Non-pigmented ciliary epithelial cell (primary cell): ENCODE results near the gene IZUMO1.
A peak's percentile ranks its signal among the peaks of the same experiment; 100 is the strongest.
"Not testable (repeated sequence)": the region's sequence is repeated elsewhere in the genome, so short reads cannot be mapped to it uniquely, and the experiment has no call there.

Experiments used
- DNase-seq: peaks from one replicate; pipeline ENCODE4 v3.0.0-alpha.2; 2010; ENCODE audit warnings: low read depth

IZUMO1 gene

DNA sequence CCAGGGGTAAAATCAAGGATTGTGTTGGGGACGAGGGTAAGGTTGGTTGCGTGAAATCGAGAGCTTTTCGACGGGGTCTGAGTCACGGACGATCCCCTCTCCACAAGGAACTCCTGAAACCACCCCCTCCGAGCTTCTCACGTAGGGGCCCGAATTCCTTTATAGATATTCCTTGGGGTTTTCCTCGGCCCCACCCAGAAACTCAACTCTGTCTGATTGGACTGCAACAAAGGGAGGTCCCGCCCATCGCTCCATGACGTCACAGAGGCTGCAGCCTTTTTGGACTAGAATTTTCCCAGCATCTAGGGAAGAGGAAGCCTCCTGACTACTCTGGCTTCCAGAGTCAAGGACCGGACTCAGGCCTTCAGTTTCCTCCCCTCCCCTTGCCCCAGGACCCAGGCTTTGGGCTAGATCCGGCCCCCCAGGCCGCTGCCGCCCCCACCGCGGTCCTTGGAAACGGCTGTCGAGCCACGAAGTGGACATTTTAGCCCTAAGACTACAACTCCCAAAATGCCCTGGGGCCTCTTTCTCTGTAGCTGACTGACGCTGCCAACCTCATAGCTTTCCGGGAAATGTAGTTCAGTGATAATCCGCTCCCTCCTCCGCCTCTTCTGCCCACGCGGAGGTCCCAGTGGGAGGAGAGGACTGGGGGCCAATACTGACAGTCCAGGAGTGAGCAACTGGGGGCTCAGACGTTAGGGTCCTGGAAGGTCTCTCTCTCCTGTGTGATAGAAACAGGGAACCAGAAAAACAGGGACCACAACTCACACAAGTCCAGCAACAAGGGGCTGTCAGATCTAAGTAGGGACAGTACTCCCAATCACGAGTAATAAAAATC lies at the start of gene IZUMO1:
Gene IZUMO1 (minus strand): TSS at position 172 of the 838 bp plus-strand sequence. CDS start 1,050 bp downstream, outside the sequence.
- DNase-seq: peak; percentile 70

DNA sequence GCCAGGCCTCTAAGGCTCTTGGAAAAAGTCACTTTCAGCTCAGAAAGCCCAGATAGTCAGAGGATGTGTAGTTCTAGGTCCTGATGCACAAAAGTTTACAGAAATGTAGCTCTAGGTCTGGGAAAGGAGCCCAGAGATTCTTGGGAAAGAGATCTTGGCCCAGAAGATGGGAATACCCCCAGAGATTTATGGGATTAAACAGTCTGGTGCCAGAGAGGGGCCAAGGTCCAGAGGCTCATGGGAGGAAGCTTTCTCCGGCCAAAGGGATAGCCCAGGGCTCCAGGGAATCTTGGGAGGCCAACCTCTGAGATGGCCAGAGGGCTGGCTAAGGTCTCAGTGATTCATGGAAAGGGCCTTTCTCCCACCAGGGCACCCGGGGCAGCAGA lies 49.0 kb upstream of the IZUMO1 start:
- no peak for DNase-seq

GRCh38 chr19:48795055-48795684 lies 48.5 kb upstream of the IZUMO1 start:
- DNase-seq: peak; percentile 81

DNA sequence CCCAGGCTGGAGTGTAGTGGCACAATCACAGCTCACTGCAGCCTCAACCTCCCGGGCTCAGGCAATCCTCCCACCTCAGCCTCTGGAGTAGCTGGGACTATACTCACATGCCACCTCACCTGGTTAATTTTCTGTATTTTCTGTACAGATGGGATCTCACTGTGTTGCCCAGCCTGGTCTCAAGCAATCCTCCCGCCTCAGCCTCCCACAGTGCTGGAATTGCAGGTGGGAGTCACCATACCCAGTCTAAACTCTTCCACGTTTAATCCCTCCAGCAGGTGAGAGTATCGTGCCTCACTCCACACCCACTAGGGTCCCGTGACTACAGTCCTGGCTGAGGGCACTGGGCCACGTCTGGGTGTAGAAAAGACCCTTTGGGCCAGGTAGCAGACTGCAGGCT lies 47.6 kb upstream of the IZUMO1 start:
- no peak for DNase-seq

DNA sequence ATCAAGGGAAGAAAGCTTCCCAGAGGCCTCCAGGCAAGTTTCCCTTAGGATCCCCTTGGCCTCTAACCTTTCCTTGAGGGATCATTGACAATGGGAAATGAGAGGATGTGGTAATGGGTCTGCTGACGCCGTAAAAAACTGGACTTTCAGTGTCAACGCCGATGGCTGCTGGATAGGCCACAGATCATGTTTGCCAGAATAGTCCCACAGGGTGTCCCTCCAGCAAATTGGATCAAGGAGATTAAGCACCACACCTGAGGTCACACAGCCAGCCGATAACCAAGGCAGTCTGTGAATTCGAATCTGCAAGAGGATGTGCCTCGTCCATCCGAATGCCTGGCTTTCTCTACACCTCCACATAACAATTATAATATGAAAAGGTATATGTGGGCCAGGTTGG lies 46.6 kb upstream of the IZUMO1 start:
- no peak for DNase-seq

DNA sequence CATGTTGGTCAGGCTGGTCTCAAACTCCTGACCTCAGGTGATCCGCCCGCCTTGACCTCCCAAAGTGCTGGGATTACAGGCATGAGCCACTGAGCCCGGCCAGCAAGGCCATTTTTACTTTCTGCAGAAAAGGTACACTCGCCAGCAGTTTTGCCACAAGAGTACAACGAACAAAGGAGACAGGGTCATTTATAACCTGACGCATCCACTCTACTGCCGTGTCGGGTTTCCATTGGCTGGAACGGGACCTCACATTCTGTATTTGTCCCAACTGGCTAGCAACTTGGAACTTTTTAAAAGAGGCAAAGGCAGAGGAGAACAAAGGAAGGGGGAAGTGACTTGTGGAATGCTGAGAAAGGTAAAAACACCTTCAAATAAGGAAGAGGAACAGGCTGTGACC lies 40.6 kb upstream of the IZUMO1 start:
- not testable (repeated sequence) for DNase-seq

DNA sequence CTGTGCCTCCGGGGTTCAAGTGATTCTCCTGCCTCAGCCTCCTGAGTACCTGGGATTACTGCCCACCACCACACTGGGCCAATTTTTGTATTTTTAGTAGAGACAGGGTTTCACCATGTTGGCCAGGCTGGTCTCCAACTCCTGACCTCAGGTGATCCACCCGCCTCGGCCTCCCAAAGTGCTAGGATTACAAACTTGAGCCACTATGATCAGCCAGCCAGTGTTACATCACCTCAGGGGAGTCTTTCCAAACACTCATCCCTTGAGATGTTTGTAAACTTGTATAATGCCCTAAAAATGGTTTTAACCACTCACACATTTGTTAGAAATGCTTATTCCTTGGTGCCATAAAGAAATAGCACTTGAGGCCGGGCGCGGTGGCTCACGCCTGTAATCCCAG lies 39.7 kb upstream of the IZUMO1 start:
- not testable (repeated sequence) for DNase-seq

DNA sequence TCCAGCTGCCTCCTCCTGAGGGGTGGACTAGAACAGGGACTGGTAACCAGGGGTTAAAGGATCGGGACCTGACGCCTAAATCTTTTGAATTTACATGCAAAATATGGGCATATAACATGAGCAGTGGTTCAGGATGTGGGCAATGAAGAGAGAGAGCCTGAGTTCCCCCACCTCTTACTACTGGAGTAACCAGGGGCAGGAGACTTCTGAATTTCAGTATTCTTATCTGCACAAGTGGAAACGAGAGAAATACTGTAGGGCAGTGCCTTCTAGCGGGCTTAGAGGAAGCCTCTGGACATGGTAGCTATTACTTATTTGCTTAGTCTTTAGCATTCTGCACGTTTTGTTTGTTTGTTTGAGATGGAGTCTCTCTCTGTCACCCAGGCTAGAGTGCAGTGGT lies 37.8 kb upstream of the IZUMO1 start:
- DNase-seq: no peak

DNA sequence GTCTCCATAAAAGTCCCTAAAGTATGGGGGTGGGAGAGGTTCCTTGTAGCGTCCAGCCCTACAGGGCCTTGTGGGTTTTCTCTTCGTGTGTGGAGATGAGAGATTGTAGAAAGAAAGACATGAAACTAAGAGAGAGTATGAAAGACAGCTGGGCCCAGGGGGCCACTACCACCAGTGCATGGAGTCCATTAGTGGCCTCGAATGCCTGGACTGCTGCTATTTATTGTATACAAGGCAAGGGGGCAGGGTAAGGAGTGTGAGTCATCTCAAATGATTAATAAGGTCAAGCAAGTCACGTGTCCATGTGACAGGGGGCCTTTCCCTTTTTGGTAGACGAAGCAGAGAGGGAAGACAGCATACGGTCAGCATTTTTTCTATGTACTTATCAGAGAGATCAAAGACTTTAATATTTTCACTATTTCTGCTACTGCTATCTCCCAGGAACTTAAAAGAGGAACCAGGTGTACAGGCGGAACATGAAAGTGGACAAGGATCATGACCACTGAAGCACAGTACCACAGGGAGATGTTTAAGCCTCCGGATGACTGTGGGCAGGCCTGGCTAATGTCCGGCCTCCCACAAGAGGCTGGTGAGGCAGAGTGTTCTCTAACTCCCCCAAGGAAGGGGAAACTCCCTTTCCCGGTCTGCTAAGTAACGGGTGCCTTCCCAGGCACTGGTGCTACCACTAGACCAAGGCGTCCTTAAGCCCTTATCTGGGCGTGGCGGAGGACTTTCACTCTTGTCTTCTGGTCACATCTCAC lies 34.1 kb upstream of the IZUMO1 start:
- DNase-seq: no peak

- no peak for DNase-seq
Measured at GRCh38 chr19:48779636-48780035, 32.9 kb upstream of the IZUMO1 start.

- DNase-seq: no peak
Measured at GRCh38 chr19:48777720-48778119, 31.0 kb upstream of the IZUMO1 start.

DNA sequence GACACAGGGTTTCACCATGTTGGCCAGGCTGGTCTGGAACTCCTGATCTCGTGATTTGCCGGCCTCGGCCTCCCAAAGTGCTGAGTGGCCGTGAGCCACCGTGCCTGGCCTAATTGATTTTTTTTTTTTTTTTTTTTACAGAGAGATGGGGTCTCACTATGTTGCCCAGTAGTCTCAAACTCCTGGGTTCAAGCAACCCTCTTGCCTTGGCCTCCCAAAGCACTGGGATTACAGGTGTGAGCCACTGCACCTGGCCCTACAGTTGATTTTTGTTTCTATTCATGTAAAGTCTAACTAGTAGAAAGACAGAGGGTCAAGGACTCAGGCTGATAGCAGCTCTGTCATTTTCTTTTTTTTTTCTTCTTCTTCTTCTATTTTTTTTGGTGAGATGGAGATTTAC lies 30.4 kb upstream of the IZUMO1 start:
- no peak for DNase-seq

- DNase-seq: no peak
Measured at GRCh38 chr19:48772503-48772953, 25.8 kb upstream of the IZUMO1 start.

GRCh38 chr19:48770734-48771472 lies 24.2 kb upstream of the IZUMO1 start:
- DNase-seq: no peak

DNA sequence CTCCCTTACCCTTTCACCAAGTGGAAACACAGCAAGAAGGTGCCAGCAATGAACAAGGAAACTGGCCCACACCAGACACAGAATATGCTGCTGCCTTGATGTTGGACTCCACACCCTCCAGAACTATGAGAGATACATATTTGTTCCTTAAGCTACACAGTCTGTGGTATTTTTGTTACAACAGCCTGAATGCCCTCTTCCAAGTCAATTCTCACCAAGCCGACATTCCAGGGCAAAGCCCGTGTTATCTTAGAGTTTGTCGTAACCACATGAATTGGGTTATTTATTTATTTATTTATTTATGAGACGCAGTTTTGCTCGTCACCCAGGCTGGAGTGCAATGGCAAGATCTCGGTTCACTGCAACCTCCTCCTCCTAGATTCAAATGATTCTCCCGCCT lies 23.6 kb upstream of the IZUMO1 start:
- peak; percentile 63 for DNase-seq

DNA sequence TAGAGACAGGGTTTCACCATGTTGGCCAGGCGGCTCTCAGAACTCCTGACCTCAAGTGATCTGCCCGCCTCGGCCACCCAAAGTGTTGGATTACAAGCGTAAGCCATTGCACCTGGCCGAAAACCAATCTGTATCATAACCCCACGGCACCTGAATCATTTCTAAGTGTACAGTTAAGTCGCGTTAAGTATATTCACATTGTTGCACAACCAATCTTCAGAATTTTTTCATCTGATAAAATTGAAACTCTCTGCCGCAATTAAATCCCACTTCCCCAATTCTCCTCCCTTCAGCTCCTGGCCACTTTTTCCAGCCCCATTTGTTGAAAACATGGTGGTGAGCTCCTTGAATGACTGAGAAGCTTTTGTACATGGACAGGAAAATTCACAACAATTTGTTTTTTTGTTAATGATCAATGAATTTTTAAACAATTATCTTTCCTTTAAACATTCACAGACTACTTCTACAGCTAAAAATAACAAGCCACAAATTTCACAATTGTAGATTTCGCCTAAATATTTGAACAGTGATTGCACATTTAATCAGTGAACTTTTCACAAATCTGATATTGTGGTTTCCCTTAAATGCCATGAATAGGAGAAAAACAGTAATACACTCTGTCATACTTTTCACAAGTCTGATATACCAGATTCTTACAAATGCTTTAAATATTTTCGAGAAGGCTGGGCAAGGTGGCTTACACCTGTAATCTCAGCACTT lies 22.4 kb upstream of the IZUMO1 start:
- DNase-seq: no peak

GRCh38 chr19:48768171-48768753 lies 21.6 kb upstream of the IZUMO1 start:
- DNase-seq: not testable (repeated sequence)

DNA sequence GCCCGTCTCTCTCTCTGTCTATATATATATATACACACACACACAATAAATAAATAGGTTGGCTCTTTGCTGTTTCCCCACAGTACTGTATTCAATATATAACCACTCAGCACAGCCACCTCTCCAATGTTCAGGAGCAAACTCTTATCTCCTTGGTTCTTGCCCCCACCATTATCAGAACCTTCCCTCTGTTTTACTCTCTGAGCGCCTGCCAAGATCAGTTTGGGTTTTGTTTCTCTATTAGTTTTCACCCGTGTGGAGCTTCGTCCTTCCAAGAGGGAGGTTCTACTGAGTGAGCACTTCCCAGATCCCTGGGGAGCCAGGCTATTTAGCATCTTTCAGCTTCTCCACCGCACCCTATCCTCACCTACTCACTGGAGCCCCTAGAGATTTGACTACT lies 19.1 kb upstream of the IZUMO1 start:
- not testable (repeated sequence) for DNase-seq

DNA sequence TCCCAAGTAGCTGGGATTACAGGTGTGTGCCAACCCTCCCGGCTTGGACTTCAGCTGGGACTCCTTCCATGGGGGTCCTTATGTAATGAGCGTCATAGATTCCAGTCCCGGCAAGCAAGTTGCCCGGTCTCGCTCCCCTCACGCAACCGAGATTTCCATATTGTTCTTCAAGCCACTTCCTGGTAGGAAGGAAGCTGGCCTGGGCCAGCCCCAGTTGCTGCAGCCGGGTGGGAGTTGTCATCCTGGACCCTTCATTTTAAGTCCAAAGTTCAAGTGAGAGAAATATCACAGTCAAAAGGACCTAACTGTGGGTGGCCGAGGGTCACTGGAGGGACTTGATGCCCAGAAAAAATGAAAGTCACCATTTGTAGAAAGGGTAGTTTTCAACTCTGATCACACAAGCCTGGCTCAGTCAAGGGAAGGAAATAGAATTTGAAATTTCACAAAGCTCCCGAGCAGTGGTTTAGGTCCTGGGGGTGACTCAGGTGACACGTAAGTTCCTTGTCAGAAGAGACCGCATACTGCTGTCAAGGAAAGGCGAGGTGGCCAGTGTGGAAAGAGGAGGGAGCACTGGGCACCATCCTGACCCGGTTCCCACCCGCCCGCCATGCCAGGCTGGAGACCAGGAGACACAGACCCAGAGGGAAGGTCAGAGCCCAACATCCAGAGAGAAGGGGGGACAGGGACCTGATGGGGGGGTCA lies 13.9 kb upstream of the IZUMO1 start:
- DNase-seq: no peak

DNA sequence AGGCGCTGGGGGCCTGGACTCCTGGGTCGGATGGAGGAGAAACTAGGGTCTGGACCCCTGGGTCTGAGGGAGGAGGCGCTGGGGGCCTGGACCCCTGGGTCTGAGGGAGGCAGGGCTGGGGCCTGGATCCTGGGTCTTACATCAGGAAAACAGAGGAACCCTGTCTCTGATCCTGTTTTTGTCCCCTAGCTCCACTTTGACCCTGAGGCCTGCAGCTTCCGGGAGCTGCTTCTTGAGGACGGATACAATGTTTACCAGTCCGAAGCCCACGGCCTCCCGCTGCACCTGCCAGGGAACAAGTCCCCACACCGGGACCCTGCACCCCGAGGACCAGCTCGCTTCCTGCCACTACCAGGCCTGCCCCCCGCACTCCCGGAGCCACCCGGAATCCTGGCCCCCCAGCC lies 11.0 kb upstream of the IZUMO1 start:
- DNase-seq: no peak
